Ishikawa (cell line): Measurements from ENCODE around the gene ZFAND3.

Experiments
- CEBPB ChIP-seq: IDR thresholded peaks from 2 replicates; pipeline ENCODE4 v1.6.1; 2012
- CREB1 ChIP-seq: IDR thresholded peaks from 2 replicates; pipeline ENCODE4 v1.6.1; 2012; ENCODE audit warnings: low read depth
- EGR1 ChIP-seq: IDR thresholded peaks from 2 replicates; pipeline ENCODE4 v1.6.1; 2012
- EP300 ChIP-seq: IDR thresholded peaks from 2 replicates; pipeline ENCODE4 v1.6.1; 2012; ENCODE audit warnings: borderline replicate concordance
- FOXM1 ChIP-seq: IDR thresholded peaks from 2 replicates; pipeline ENCODE4 v1.6.1; 2012; ENCODE audit warnings: low read depth, borderline replicate concordance
- NFIC ChIP-seq: IDR thresholded peaks from 2 replicates; pipeline ENCODE4 v1.6.1; 2012
- RAD21 ChIP-seq: IDR thresholded peaks from 2 replicates; pipeline ENCODE4 v1.6.1; 2012; ENCODE audit warnings: low read depth
- TAF1 ChIP-seq: IDR thresholded peaks from 2 replicates; pipeline ENCODE4 v1.6.1; 2012; ENCODE audit warnings: low read depth, mild to moderate bottlenecking
- TCF12 ChIP-seq: IDR thresholded peaks from 2 replicates; pipeline ENCODE4 v1.6.1; 2012; ENCODE audit warnings: low read depth
- TEAD4 ChIP-seq: IDR thresholded peaks from 2 replicates; pipeline ENCODE4 v1.6.1; 2012
- YY1 ChIP-seq: IDR thresholded peaks from 2 replicates; pipeline ENCODE4 v1.6.1; 2012; ENCODE audit warnings: low read depth
- ZBTB7A ChIP-seq: IDR thresholded peaks from 2 replicates; pipeline ENCODE4 v1.6.1; 2012; ENCODE audit warnings: low read depth
- TF ChIP-seq, protein P1 (sequence below): IDR thresholded peaks from 2 replicates; pipeline ENCODE4 v1.6.1; 2012
- TF ChIP-seq, protein P2 (sequence below): IDR thresholded peaks from 2 replicates; pipeline ENCODE4 v1.6.1; 2012; ENCODE audit warnings: low read depth, mild to moderate bottlenecking
- TF ChIP-seq, protein P3 (sequence below): IDR thresholded peaks from 2 replicates; pipeline ENCODE4 v1.6.1; 2012

ZFAND3 gene

GRCh38 chr6:37783025-37783855, 36.3 kb upstream of the ZFAND3 start:
- no peak for TF ChIP-seq CEBPB
- TF ChIP-seq TCF12, result no peak

DNA sequence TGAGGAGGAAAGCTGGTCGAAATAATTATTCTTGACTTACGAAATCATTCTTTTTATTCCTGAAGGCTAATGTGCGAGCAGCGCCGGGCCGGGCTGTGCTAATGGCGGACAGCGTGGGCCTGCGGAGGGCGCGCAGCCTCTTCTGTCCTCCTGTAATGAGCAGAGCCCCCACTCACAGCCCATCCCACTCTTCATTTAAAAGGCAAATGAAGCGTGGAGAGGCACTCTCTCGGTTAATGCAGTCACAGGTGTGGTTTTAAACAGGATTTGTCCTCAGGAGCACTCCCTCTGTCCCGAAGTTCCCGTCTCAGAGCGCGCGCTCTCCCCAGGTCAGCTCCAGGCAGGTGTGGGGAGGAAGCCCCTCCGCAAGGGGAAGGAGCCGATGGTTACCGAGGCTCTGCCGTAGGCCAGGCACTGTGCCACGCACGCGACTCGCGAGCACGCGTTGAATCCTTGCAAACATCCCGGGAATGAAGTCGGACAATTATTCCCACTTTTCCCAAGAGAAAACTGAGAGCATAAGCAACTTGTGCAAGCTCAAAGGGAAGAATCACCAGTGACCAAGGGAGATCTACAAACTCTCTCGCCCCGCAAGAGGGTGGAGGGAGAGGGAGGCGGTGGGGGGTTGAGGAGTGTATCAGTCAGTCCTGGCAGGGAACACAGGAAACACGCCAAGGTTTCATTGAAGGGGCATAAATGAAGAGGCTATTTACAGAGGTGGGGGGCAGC, 35.5 kb upstream of the ZFAND3 start:
- TF ChIP-seq, protein P1, sequence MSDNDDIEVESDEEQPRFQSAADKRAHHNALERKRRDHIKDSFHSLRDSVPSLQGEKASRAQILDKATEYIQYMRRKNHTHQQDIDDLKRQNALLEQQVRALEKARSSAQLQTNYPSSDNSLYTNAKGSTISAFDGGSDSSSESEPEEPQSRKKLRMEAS, result no peak
- TF ChIP-seq CREB1, result no peak
- no peak for TF ChIP-seq RAD21

- TF ChIP-seq CEBPB (no peak), EP300 (no peak), RAD21 (no peak), NFIC (no peak), TEAD4 (no peak), EGR1 (no peak), YY1 (no peak), FOXM1 (no peak), TCF12 (no peak), TAF1 (no peak), ZBTB7A (no peak), CREB1 (no peak)
- TF ChIP-seq, protein P1, result no peak
- TF ChIP-seq, protein P2, sequence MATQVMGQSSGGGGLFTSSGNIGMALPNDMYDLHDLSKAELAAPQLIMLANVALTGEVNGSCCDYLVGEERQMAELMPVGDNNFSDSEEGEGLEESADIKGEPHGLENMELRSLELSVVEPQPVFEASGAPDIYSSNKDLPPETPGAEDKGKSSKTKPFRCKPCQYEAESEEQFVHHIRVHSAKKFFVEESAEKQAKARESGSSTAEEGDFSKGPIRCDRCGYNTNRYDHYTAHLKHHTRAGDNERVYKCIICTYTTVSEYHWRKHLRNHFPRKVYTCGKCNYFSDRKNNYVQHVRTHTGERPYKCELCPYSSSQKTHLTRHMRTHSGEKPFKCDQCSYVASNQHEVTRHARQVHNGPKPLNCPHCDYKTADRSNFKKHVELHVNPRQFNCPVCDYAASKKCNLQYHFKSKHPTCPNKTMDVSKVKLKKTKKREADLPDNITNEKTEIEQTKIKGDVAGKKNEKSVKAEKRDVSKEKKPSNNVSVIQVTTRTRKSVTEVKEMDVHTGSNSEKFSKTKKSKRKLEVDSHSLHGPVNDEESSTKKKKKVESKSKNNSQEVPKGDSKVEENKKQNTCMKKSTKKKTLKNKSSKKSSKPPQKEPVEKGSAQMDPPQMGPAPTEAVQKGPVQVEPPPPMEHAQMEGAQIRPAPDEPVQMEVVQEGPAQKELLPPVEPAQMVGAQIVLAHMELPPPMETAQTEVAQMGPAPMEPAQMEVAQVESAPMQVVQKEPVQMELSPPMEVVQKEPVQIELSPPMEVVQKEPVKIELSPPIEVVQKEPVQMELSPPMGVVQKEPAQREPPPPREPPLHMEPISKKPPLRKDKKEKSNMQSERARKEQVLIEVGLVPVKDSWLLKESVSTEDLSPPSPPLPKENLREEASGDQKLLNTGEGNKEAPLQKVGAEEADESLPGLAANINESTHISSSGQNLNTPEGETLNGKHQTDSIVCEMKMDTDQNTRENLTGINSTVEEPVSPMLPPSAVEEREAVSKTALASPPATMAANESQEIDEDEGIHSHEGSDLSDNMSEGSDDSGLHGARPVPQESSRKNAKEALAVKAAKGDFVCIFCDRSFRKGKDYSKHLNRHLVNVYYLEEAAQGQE, result no peak
- TF ChIP-seq, protein P3, sequence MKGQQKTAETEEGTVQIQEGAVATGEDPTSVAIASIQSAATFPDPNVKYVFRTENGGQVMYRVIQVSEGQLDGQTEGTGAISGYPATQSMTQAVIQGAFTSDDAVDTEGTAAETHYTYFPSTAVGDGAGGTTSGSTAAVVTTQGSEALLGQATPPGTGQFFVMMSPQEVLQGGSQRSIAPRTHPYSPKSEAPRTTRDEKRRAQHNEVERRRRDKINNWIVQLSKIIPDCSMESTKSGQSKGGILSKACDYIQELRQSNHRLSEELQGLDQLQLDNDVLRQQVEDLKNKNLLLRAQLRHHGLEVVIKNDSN, result no peak
Measured at GRCh38 chr6:37784585-37784967, 35.0 kb upstream of the ZFAND3 start.

DNA sequence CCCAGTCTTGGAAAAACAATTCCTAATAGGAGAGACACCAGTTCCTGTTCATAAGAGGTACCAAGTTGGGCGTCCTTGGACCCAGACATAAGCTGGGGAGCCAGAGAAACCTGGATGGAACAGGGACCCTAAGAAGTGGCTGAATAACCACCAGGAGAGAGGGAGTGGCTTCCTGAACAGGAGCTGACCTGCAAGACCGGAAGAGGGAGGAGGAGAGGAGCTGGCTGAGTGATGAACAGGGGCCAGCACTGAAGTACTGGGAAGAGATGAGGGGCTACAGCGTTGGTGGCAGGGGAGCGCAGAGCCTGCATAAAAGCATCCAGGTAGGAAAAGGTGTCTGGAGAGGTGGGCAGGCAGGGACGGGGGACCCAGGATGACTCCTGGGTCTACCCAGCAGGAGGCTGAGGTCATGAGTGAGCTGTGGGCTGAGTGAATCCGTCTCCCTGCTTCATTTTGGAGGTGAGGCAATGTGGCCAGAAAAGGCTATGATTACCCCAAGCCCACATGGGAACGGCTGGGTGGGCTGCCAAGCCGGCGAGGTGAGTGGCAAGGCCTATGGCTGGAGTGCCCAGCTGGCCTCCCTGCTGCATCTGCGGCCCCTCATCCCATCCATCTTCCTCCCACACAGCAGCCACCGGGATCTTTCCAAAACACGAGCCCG, 34.4 kb upstream of the ZFAND3 start:
- TF ChIP-seq RAD21 (no peak), EGR1 (no peak), FOXM1 (no peak), NFIC (no peak), CEBPB (no peak), ZBTB7A (no peak), CREB1 (no peak), EP300 (no peak), YY1 (no peak)
- TF ChIP-seq, protein P2, result no peak
- TF ChIP-seq, protein P3, result no peak

GRCh38 chr6:37785663-37786270, 33.8 kb upstream of the ZFAND3 start:
- TF ChIP-seq TEAD4 (no peak), EP300 (no peak), EGR1 (no peak), TCF12 (no peak), NFIC (no peak), FOXM1 (no peak)
- TF ChIP-seq, protein P3, result no peak
